OCI-M2 (cell line): ENCODE results near the gene TSR2.
"Not testable (repeated sequence)": the region's sequence is repeated elsewhere in the genome, so short reads cannot be mapped to it uniquely, and the experiment has no call there.

ENCODE experiments used
- DNase-seq: peaks from one replicate; lab custom pipeline; 2025; ENCODE audit not compliant: unreplicated experiment; lab: John Stamatoyannopoulos, UW

The TSR2 gene

DNA sequence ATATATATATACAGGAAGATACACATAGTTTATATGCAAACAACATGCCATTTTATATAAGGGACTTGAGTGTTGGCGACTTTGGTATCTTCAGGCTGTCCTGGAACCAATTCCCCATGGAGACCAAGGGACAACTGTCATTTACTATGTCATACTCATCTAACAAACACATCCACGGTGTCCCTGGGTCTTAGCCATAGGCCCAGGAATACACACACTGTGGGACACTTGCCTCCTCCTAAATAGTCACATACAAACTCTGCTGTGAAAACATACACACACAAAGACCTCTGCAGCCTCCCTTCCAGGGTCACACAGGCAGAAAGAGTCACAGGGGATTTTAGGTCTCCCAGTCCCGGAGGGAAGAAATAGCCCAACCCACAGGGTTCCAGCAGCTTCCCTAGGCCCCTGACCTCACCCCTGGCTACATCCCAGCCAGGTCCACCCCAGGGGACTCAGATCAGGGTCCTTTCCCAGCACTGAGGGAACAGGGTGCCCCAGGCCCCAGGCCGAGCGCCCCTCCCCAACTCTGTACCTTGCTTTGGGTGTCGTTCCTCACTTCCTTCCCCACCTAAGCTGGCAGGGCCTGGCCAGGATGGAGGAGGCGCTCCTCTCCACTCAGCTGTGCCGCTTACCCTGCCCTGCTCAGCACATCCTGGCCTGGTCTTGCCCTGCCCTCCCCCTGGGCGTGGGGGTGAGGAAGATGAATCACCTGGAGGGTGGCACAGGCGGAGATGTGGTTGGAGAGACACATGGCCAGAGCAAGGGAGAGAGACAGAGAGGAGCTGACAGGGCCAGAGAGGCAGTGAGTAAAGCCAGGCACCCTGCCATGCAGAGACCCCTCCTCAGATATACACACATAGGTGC, 34.0 kb downstream of the TSR2 start:
- no peak for DNase-seq

DNA sequence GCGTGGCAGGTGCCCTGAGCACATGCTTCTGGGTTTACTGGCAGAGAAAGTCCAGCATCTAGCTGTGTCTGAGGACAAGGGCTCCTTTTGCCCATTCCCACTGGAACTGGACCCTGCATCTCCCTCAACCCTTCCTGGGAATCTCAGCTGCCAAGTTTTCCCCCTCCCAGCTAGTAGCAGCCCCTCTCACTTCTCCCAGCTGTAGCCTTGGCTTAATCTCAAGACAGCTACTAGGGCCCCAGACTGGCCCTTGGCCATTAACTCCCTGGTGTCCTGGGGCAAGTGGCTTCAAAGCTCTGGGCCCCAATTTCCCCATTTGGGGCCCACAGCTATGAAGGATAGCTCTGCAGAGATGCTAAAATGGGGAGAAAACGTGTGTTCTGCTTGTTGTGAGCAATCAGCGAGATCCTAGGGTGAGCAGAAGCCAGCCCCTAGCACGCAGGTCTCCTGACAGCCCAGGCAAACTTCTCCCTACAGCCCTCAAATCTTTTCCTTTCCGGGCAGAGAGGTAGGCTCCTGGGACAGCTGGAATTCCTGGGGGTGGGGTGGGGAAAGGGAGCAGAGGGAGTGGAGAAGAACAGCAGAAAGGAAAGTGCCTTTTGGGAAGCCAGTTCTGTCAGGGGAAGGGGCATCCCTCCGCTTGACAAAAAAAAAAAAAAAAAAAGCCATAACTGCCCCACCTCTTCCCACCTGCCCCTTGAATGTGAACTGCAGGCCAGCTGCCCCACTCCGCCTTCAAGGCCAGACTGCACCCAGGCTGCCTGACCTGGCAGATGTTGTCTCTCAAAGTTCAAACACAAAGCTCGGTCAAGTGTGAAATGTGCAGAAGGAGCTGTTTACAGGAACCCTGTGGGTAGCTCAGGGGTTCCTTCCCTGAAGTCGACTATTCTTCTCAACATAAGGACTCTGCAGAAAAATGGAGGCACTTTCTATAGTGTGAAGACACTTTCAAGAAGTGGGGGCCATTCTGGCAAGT, 39.2 kb downstream of the TSR2 start:
- DNase-seq, result no peak

DNA sequence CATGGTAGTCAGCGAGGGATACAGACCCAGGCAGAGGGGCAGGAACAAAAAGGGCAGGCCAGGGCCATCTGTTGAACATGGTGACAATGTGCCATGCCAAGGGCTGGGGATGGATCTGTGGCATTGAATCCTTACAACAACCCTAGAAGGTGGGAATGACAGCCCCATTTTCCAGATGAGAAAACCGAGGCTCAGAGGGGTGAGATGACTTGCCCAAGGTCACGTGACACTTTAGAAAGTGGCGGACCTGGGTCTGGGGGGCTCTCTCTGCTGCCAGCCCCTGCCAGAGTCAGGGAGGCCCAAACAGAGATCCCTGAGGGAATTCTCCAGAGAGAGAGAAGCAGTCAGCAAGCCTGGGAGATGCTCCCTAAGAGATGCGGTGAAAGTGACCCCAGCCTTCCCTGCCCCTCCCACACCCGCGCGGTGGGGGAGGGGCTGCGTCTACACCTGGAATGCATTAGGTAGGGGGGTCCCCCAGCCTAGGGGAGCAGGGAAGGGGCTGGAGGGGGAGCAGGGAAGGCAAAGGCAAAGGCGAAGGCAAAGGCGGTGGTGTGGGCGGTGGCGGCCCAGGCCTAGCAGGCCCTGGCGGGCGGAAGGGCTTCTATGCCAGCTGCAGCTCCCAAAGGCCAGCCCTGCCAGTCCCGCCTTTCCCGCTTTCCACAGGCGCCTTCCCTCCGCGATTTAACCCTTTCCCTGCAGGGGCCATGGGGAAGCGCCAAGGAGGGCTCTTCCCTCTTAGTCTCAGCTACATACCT, 42.8 kb downstream of the TSR2 start:
- DNase-seq, result no peak

DNA sequence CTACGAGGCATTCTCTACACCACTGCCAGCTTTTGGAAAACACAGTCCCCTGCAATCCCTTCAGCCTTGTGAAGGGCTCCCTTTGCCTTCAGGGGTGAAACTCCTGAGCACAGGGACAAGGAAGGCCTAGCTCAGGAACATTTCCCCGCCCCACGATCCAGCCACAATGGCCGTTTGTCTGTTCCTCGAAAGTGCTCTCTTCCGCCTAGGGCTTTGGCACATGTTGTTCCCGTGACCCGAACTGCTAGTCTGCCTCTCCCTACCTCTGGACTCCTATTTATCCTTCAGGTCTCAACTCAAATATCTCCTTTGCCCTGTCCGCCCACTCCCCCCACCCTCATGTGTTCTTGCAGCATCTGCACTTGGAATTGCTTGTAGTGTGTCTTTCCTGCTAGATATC, 43.7 kb downstream of the TSR2 start:
- DNase-seq, result no peak

DNA sequence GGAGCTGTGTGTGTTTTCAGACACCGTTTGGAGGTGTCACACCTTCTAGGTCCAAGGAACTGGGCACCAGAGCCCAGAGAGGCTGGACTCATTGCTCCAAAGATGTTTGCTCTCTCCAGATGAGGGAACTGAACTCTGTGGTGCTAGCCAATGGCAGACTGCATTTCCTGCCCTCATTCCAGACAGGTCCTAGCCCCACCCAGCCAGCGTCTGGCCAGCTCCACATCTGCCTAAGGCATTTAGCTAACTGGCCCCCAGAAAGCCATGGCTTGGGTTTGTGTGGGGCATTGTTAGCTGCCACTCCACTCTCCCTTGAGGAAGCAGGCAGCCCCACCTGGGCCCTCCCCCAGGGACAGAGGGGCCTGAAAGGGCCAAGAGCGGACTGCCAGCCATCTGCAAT, 44.5 kb downstream of the TSR2 start:
- DNase-seq, result no peak

DNA sequence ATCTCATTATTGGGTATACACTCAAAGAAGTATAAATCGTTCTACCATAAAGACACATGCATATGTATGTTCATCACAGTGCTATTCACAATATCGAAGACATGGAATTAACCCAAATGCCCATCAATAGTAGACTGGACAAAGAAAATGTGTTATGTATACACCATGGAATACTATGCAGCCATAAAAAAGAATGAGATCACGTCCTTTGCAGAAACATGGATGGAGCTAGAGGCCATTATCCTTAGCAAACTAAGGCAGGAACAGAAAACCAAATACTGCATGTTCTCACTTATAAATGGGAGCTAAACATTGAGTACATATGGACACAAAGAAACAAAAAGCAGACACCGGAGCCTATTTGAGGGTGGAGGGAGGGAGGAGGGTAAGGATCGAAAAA, 49.6 kb downstream of the TSR2 start:
- not testable (repeated sequence) for DNase-seq

DNA sequence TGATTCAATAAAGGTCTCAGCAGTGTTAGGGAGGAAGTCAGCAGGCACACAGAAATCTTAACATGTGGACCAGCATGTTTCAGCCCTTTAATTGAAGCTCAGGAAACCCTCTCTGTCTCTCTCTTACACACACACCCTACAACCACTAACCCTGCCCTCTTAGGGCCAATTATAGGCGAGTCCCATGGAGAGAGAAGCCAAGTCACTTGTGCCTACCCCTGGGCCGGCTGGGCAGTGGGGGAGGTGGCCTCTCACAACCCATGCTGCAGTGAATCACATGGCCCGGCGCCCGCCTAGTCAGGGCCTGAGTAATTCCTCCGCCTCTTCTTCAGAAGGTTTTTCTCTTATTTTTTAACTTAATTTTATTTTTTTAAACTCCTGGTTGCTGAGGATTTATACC, 52.1 kb downstream of the TSR2 start:
- no peak for DNase-seq

DNA sequence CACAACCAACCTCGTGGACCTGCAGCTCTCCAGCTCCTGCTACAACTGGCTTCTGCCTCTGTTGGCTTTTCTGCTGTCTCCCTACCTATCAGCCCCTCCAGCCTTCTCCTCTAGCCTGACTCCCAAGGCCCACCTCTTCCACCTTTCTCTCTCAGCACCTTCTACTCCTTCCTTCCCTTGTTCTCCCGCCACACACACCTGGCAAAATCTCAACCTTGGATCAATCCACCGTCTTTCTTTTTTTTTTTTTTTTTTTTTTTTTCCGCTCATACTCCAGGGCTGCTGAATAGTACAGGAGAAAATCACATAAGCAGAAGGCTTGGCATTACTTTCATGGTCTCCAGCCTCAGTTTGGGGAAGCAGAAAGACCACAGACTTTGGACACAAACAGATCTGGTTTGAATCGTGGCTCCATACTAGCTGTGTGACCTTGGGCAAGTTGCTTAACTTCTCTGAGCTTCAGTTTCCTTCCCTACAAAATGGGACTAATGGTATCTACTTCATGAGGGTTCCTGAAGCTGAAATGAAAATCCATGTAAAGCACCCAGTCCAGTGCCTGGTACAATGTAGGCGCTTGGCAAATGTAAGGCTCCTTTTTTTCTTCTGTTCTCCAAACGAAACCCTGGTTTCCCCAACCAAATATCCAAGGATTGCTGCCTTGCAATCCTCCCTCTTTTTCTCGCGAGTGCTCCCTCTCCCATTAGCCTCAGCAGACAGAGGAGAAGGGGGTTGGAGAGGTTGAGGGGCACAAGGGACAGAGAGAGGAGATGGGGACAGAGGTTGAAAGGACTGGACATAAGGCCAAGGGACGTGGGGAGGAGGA, 54.2 kb downstream of the TSR2 start:
- no peak for DNase-seq
